GM21576 (cell line): ENCODE measurements around the gene C16orf92.
"Not testable (repeated sequence)": the region's sequence is repeated elsewhere in the genome, so short reads cannot be mapped to it uniquely, and the experiment has no call there.

Experiments
- ATAC-seq: cut with Tn5 transposase; IDR thresholded peaks from one replicate; pipeline ENCODE4 v1.9.1; 2021; ENCODE audit warnings: mild to moderate bottlenecking, moderate library complexity; ENCODE audit not compliant: unreplicated experiment

Gene C16orf92

GRCh38 chr16:30003670-30004423 is 19.2 kb upstream of the C16orf92 start:
- ATAC-seq: no peak

- ATAC-seq: no peak
Observed at GRCh38 chr16:30004424-30004776, 18.6 kb upstream of the C16orf92 start.

- no peak for ATAC-seq
Observed at GRCh38 chr16:30004811-30005242, 18.2 kb upstream of the C16orf92 start.

- ATAC-seq: no peak
Observed at GRCh38 chr16:30005341-30006094, 17.5 kb upstream of the C16orf92 start.

- ATAC-seq: no peak
Observed at GRCh38 chr16:30006095-30006473, 16.9 kb upstream of the C16orf92 start.

- no peak for ATAC-seq
Observed at GRCh38 chr16:30006659-30007377, 16.2 kb upstream of the C16orf92 start.

- ATAC-seq: no peak
Observed at GRCh38 chr16:30007378-30007895, 15.6 kb upstream of the C16orf92 start.

- no peak for ATAC-seq
Observed at GRCh38 chr16:30009085-30009862, 13.7 kb upstream of the C16orf92 start.

- no peak for ATAC-seq
Observed at GRCh38 chr16:30009990-30010843, 12.8 kb upstream of the C16orf92 start.

- ATAC-seq: no peak
Observed at GRCh38 chr16:30010844-30011713, 11.9 kb upstream of the C16orf92 start, which contains the start of gene DOC2A. DOC2A (minus strand) TSS chr16:30011027; CDS start chr16:30010222, 805 bp downstream.

- no peak for ATAC-seq
Observed at GRCh38 chr16:30011714-30012504, 11.1 kb upstream of the C16orf92 start.

- not testable (repeated sequence) for ATAC-seq
Observed at GRCh38 chr16:30012598-30012997, 10.4 kb upstream of the C16orf92 start.

GRCh38 chr16:30015450-30015849 is 7.5 kb upstream of the C16orf92 start:
- ATAC-seq: not testable (repeated sequence)

- ATAC-seq: no peak
Observed at GRCh38 chr16:30016555-30017276, 6.3 kb upstream of the C16orf92 start.

GRCh38 chr16:30017277-30017656 is 5.7 kb upstream of the C16orf92 start:
- ATAC-seq: no peak

GRCh38 chr16:30017937-30018336 is 5.1 kb upstream of the C16orf92 start:
- not testable (repeated sequence) for ATAC-seq

- no peak for ATAC-seq
Observed at GRCh38 chr16:30018731-30019158, 4.3 kb upstream of the C16orf92 start.
